NT2/D1 (cell line): Measurements from ENCODE around the gene LRBA.

Experiments used
- YY1 ChIP-seq: IDR thresholded peaks from 2 replicates; pipeline ENCODE4 v1.6.1; 2011; ENCODE audit not compliant: insufficient read length, insufficient read depth
- ZNF274 ChIP-seq: IDR thresholded peaks from 2 replicates; pipeline ENCODE4 v1.6.1; 2011; ENCODE audit warnings: mild to moderate bottlenecking, low read depth, low read length

- no peak for TF ChIP-seq ZNF274
- no peak for TF ChIP-seq YY1
Measured at GRCh38 chr4:150817804-150818528, 197.1 kb downstream of the LRBA start.
